Neural progenitor cell (in vitro differentiated cells): ENCODE measurements around the gene WDR7. TPM values are rescaled to one million over a fixed set of nuclear protein-coding genes. Genes with fewer than 3 reads are reported as not detected.

ENCODE experiments used
- DNase-seq: peaks from one replicate; pipeline ENCODE4 v3.0.0-alpha.2; 2016; ENCODE audit warnings: low spot score
- H2AFZ ChIP-seq: fragments of 200-600 bp; sonication (generic); replicated peaks from 2 replicates; pipeline ENCODE4 v1.6.1; 2016; ENCODE audit warnings: antibody characterized with exemption
- H3F3A ChIP-seq: fragments of 200-600 bp; sonication (generic); 2 replicates; pipeline ENCODE4 v1.6.1; 2016; ENCODE audit warnings: antibody characterized with exemption, low read depth
- H3K27ac ChIP-seq: fragments of 200-600 bp; sonication (generic); 2 replicates; pipeline ENCODE4 v1.5.1; 2016; ENCODE audit warnings: mild to moderate bottlenecking
- H3K27me3 ChIP-seq: fragments of 200-600 bp; sonication (generic); 2 replicates; pipeline ENCODE4 v1.6.1; 2016; ENCODE audit warnings: mild to moderate bottlenecking, moderate library complexity
- H3K36me3 ChIP-seq: fragments of 200-600 bp; sonication (generic); 2 replicates; pipeline ENCODE4 v1.5.1; 2016
- H3K4me1 ChIP-seq: fragments of 200-600 bp; sonication (generic); 2 replicates; pipeline ENCODE4 v1.6.1; 2016; ENCODE audit warnings: mixed run types
- H3K4me2 ChIP-seq: fragments of 200-600 bp; sonication (generic); 2 replicates; pipeline ENCODE4 v1.6.1; 2016
- H3K4me3 ChIP-seq: fragments of 200-600 bp; sonication (generic); 2 replicates; pipeline ENCODE4 v1.5.1; 2016
- H3K79me2 ChIP-seq: fragments of 200-600 bp; sonication (generic); 2 replicates; pipeline ENCODE4 v1.6.1; 2016; ENCODE audit warnings: low read depth
- H3K9ac ChIP-seq: fragments of 200-600 bp; sonication (generic); 2 replicates; pipeline ENCODE4 v1.6.1; 2016
- H3K9me3 ChIP-seq: fragments of 200-600 bp; sonication (generic); 2 replicates; pipeline ENCODE4 v1.5.1; 2016; ENCODE audit warnings: low read depth
- H4K20me1 ChIP-seq: fragments of 200-600 bp; sonication (generic); 2 replicates; pipeline ENCODE4 v1.6.1; 2016; ENCODE audit warnings: low read depth
- H3K27ac Mint-ChIP-seq: 3 replicates; pipeline ENCODE4 v1.8.0; 2021; ENCODE audit warnings: mixed read lengths
- H3K27me3 Mint-ChIP-seq: 2 replicates; pipeline ENCODE4 v1.8.0; 2022; ENCODE audit warnings: low read depth, mild to moderate bottlenecking, inconsistent platforms, moderate library complexity, mixed read lengths; ENCODE audit not compliant: insufficient read depth
- H3K36me3 Mint-ChIP-seq: 3 replicates; pipeline ENCODE4 v1.8.0; 2021; ENCODE audit warnings: mixed read lengths
- H3K4me1 Mint-ChIP-seq: 3 replicates; pipeline ENCODE4 v1.8.0; 2021; ENCODE audit warnings: mixed read lengths
- H3K4me3 Mint-ChIP-seq: 3 replicates; pipeline ENCODE4 v1.8.0; 2021; ENCODE audit warnings: mild to moderate bottlenecking, moderate library complexity, mixed read lengths
- H3K9me3 Mint-ChIP-seq: 3 replicates; pipeline ENCODE4 v1.8.0; 2020; ENCODE audit warnings: mixed read lengths
- CTCF ChIP-seq: fragments of 200-600 bp; sonication (generic); IDR thresholded peaks from 2 replicates; pipeline ENCODE4 v1.5.1; 2017; ENCODE audit warnings: antibody characterized with exemption, mild to moderate bottlenecking
- EZH2 ChIP-seq: fragments of 200-600 bp; sonication (generic); IDR thresholded peaks from 2 replicates; pipeline ENCODE4 v1.6.1; 2017; ENCODE audit warnings: antibody characterized with exemption, mild to moderate bottlenecking, moderate library complexity
- EZH2phosphoT487 ChIP-seq: fragments of 200-600 bp; sonication (generic); IDR thresholded peaks from 2 replicates; pipeline ENCODE4 v1.6.1; 2017; ENCODE audit warnings: antibody characterized with exemption
- total RNA-seq: library from RNA; depleted of rRNA; stranded (reverse); fragments of >200 nt; gene quantifications from 2 replicates; pipeline ENCODE4 v1.2.3, GENCODE V29; 2015; ENCODE audit warnings: low replicate concordance

WDR7 gene
- total RNA-seq, 1 donor from 2014 or later, result 12.3 TPM

DNA sequence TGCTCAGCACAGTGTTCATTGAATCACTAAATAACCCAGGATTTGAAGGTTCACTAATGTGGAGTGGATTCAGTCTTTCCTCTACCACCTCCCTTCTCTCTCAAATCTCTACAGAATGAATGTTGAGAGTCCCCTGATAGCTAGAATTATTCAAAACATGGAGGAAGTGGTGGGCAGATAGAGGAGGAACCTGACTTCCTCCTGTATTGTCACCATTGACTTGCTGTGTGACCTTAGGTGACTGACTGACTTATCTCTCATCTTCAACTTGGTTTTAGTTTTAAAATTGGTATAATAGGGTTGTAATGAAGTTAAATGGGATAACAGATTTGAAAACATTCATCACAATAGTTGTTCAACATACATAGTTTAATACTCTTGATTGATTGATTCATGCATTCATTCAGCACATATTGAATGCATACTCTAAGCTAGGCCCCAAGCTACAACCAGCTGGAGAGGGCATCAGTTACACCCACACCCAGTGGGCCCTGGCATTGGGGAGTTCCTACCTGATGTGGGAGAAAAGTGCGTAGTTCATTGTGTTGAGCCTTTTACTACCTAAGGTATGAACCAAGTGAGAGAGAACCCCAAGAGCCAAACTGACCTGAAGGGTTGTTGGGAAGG is 96.0 kb downstream of the WDR7 start:
- Histone ChIP-seq H3K27ac (no peak overlapping the region), H3K4me2 (no peak overlapping the region), H2AFZ (no peak overlapping the region), H3K27me3 (no peaks in the 10 kb centered on the region), H3K79me2 (no peaks in the 10 kb centered on the region), H3K4me3 (no peak overlapping the region), H3K9me3 (no peaks in the 10 kb centered on the region), H4K20me1 (no peaks in the 10 kb centered on the region), H3K36me3 (no peaks in the 10 kb centered on the region), H3F3A (no peaks in the 10 kb centered on the region), H3K4me1 (no peaks in the 10 kb centered on the region), H3K9ac (no peak overlapping the region)
- Mint-ChIP-seq H3K4me1 (no peaks in the 10 kb centered on the region), H3K4me3 (no peak overlapping the region), H3K36me3 (no peaks in the 10 kb centered on the region), H3K27ac (no peak overlapping the region), H3K27me3 (no peaks in the 10 kb centered on the region), H3K9me3 (no peaks in the 10 kb centered on the region)
- DNase-seq, result no peak
- TF ChIP-seq CTCF, result no peak
- TF ChIP-seq EZH2, result no peak
- no peak for TF ChIP-seq EZH2phosphoT487

DNA sequence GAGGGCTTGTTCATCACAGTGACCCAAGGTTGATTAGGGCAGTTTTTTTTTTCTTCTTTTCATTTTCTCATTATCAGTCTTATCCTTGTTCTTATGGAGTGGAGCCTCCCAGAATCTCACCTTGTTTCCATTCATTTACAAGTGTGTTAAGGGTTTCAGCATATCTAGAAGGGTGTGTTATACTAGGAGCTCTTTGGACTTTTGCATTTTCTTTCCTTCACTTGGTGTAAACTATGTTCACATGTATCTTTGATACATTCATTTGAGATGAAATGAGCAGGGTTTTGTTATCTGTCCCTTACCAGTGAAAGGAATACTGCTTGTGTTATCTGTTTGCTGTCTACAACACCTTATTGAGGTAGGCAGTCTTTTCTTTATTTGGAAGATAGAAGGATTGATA is 96.7 kb downstream of the WDR7 start:
- Histone ChIP-seq H3K79me2 (no peaks in the 10 kb centered on the region), H3K36me3 (no peaks in the 10 kb centered on the region), H3K27me3 (no peaks in the 10 kb centered on the region), H3K27ac (no peak overlapping the region), H3K9ac (no peak overlapping the region), H3F3A (no peaks in the 10 kb centered on the region), H3K4me3 (no peak overlapping the region), H4K20me1 (no peaks in the 10 kb centered on the region), H2AFZ (no peak overlapping the region), H3K4me2 (no peak overlapping the region), H3K4me1 (no peaks in the 10 kb centered on the region), H3K9me3 (no peaks in the 10 kb centered on the region)
- no peak overlapping the region for H3K27ac Mint-ChIP-seq
- no peaks in the 10 kb centered on the region for H3K9me3 Mint-ChIP-seq
- TF ChIP-seq EZH2 (no peak), CTCF (no peak), EZH2phosphoT487 (no peak)
- no peak for DNase-seq
- no peaks in the 10 kb centered on the region for H3K4me1 Mint-ChIP-seq
- H3K4me3 Mint-ChIP-seq, result no peak overlapping the region
- no peaks in the 10 kb centered on the region for H3K27me3 Mint-ChIP-seq
- H3K36me3 Mint-ChIP-seq, result no peaks in the 10 kb centered on the region

DNA sequence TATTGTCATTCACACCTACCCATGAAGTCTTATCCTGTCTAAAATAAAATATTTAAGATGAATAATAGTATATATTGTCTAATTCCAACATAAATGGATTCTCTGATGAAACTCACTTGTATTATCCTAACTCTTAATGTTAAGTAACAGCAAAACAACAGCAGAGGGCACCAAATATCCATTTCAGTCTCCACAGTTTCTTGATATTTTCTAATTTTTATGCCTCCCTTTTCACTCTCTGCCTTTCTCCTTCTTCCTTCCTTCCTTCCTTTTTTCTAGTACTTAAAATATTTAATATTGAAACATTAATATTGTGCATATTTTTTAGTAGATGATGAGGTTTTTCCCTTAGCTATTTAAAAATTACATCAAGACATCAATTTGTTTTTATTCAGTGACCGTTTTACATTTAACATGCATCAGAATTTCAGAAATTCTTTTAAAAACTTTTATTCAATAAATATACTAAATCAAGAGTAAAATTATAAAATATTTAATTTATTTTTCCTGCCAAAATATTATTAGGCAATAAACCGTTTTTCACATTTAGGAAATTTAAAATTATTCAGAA is 97.6 kb downstream of the WDR7 start:
- no peaks in the 10 kb centered on the region for H3K36me3 ChIP-seq
- no peaks in the 10 kb centered on the region for H3K79me2 ChIP-seq
- Mint-ChIP-seq H3K4me1 (no peaks in the 10 kb centered on the region), H3K9me3 (no peaks in the 10 kb centered on the region), H3K27ac (no peak overlapping the region), H3K36me3 (no peaks in the 10 kb centered on the region), H3K27me3 (no peaks in the 10 kb centered on the region), H3K4me3 (no peak overlapping the region)
- no peaks in the 10 kb centered on the region for H4K20me1 ChIP-seq
- H3K9ac ChIP-seq, result no peak overlapping the region
- H3K27ac ChIP-seq, result no peak overlapping the region
- peak; percentile 59 for DNase-seq
- peak; percentile 73 for TF ChIP-seq CTCF
- TF ChIP-seq EZH2phosphoT487, result no peak
- H3K4me1 ChIP-seq, result no peaks in the 10 kb centered on the region
- no peaks in the 10 kb centered on the region for H3K27me3 ChIP-seq
- no peak overlapping the region for H2AFZ ChIP-seq
- H3K9me3 ChIP-seq, result no peaks in the 10 kb centered on the region
- no peak overlapping the region for H3K4me3 ChIP-seq
- H3F3A ChIP-seq, result no peaks in the 10 kb centered on the region
- no peak overlapping the region for H3K4me2 ChIP-seq
